PC-3 (cell line): ENCODE measurements around the gene WDR33. TPM values are rescaled to one million over a fixed set of nuclear protein-coding genes. Genes with fewer than 3 reads are reported as not detected.

ENCODE experiments used
- ATAC-seq: fragments of 200-7000 bp; cut with Tn5 transposase; 2 replicates; pipeline ENCODE4 v1.9.1; 2020; ENCODE audit warnings: mild to moderate bottlenecking, moderate library complexity
- BruUV-seq: library from RNA; stranded (reverse); fragments of 400-500 nt; replicated peaks from 2 replicates; lab custom pipeline; 2021; lab: Mats Ljungman, UMichigan
- CTCF ChIA-PET: fragments of 300-600 bp; sonication (Branson Sonifier 250); formaldehyde crosslinking; loops from one replicate; lab custom pipeline; 2022; ENCODE audit warnings: antibody characterized with exemption; lab: Charles Lee
- POLR2A ChIA-PET: fragments of 300-600 bp; sonication (Branson Sonifier 250); formaldehyde crosslinking; loops from one replicate; lab custom pipeline; 2022; ENCODE audit warnings: antibody characterized with exemption; ENCODE audit not compliant: unreplicated experiment; lab: Charles Lee
- DNase-seq: peaks from one replicate; pipeline ENCODE4 v3.0.0-alpha.2; 2015
- H2AFZ ChIP-seq: fragments of 300-600 bp; sonication (generic); 2 replicates; pipeline ENCODE4 v1.6.0; 2016; ENCODE audit warnings: antibody characterized with exemption, low read length
- H3F3A ChIP-seq: fragments of 300-600 bp; sonication (generic); one replicate; pipeline ENCODE4 v1.6.0; 2017; ENCODE audit warnings: antibody characterized with exemption, low read length, control low read depth, mild to moderate bottlenecking; ENCODE audit not compliant: unreplicated experiment
- H3K27ac ChIP-seq: fragments of 300-600 bp; sonication (generic); 2 replicates; pipeline ENCODE4 v1.5.1; 2016; ENCODE audit warnings: mild to moderate bottlenecking, low read length
- H3K27me3 ChIP-seq: fragments of 300-600 bp; sonication (generic); 2 replicates; pipeline ENCODE4 v1.6.1; 2016; ENCODE audit warnings: low read length, mixed read lengths
- H3K36me3 ChIP-seq: fragments of 300-600 bp; sonication (generic); 2 replicates; pipeline ENCODE4 v1.6.1; 2016; ENCODE audit warnings: low read depth, mixed run types, low read length, mixed read lengths
- H3K4me1 ChIP-seq: fragments of 300-600 bp; sonication (generic); 2 replicates; pipeline ENCODE4 v1.5.1; 2016; ENCODE audit warnings: low read length; ENCODE audit not compliant: insufficient read depth
- H3K4me2 ChIP-seq: fragments of 300-600 bp; sonication (generic); 2 replicates; pipeline ENCODE4 v1.6.0; 2016; ENCODE audit warnings: low read length
- H3K4me3 ChIP-seq: fragments of 300-600 bp; sonication (generic); 2 replicates; pipeline ENCODE4 v1.5.1; 2016; ENCODE audit warnings: mild to moderate bottlenecking, low read length, mixed read lengths
- H3K79me2 ChIP-seq: fragments of 300-600 bp; sonication (generic); 2 replicates; pipeline ENCODE4 v1.6.1; 2017; ENCODE audit warnings: low read length, mixed read lengths
- H3K9ac ChIP-seq: fragments of 300-600 bp; sonication (generic); 2 replicates; pipeline ENCODE4 v1.6.0; 2016; ENCODE audit warnings: mild to moderate bottlenecking, low read length
- H3K9me2 ChIP-seq: fragments of 300-600 bp; sonication (generic); replicated peaks from 2 replicates; pipeline ENCODE4 v1.6.1; 2016; ENCODE audit warnings: mixed run types, low read length, mixed read lengths
- H3K9me3 ChIP-seq: fragments of 300-600 bp; sonication (generic); 2 replicates; pipeline ENCODE4 v1.6.1; 2016; ENCODE audit warnings: low read length, mixed read lengths
- H4K20me1 ChIP-seq: fragments of 300-600 bp; sonication (generic); 2 replicates; pipeline ENCODE4 v1.6.1; 2016; ENCODE audit warnings: low read length, mixed read lengths
- CTCF ChIP-seq: fragments of 300-600 bp; sonication (generic); conservative IDR thresholded peaks from 2 replicates; pipeline ENCODE4 v1.5.1; 2017; ENCODE audit warnings: antibody characterized with exemption, low read depth, mild to moderate bottlenecking, low read length
- EZH2 ChIP-seq: fragments of 300-600 bp; sonication (generic); IDR thresholded peaks from one replicate; pipeline ENCODE4 v1.6.1; 2017; ENCODE audit warnings: antibody characterized with exemption, mild to moderate bottlenecking, low read length; ENCODE audit not compliant: unreplicated experiment
- EZH2phosphoT487 ChIP-seq: fragments of 300-600 bp; sonication (generic); IDR thresholded peaks from 2 replicates; pipeline ENCODE4 v1.6.1; 2018; ENCODE audit warnings: mild to moderate bottlenecking, antibody characterized with exemption, low read length, borderline replicate concordance
- intact Hi-C: fragments of 100-400 bp; cut with micrococcal nuclease; formaldehyde crosslinking; loops from 2 replicates; pipeline ENCODE4 v1.9.0; 2023
- total RNA-seq: library from RNA; depleted of rRNA; stranded (reverse); fragments of >200 nt; gene quantifications from 2 replicates; pipeline ENCODE4 v1.2.3, GENCODE V29; 2014

WDR33 gene
- total RNA-seq, 1 experiment from 2014 or later: 31.7 TPM

- no peak for TF ChIP-seq EZH2
- no peak for TF ChIP-seq CTCF
- TF ChIP-seq EZH2phosphoT487: no peak
- H3K79me2 ChIP-seq: no peaks in the 10 kb centered on the region
- ChIA-PET CTCF (no interaction called here), POLR2A (no interaction called here)
- H3K36me3 ChIP-seq: no peaks in the 10 kb centered on the region
- H3F3A ChIP-seq: no peaks in the 10 kb centered on the region
- BruUV-seq: no TSS peak
- H4K20me1 ChIP-seq: no peaks in the 10 kb centered on the region
- no peaks in the 10 kb centered on the region for H3K27me3 ChIP-seq
- peaks cover 5% of the 10 kb centered on the region; the same call in 1 of the 2 replicates for H3K4me1 ChIP-seq
- no peaks in the 10 kb centered on the region for H3K9me2 ChIP-seq
- no peak overlapping the region for H3K9ac ChIP-seq
- intact Hi-C loops: no loop called here
- H3K9me3 ChIP-seq: no peaks in the 10 kb centered on the region
- no peak overlapping the region for H3K4me3 ChIP-seq
- no peak overlapping the region for H3K27ac ChIP-seq
- DNase-seq (no peak), ATAC-seq (no peak)
- no peak overlapping the region for H2AFZ ChIP-seq
- H3K4me2 ChIP-seq: no peak overlapping the region
Observed at GRCh38 chr2:127678531-127678930, 132.4 kb downstream of the WDR33 start.

GRCh38 chr2:127676906-127677305 is 134.1 kb downstream of the WDR33 start:
- H3K9ac ChIP-seq: no peak overlapping the region
- TF ChIP-seq CTCF (no peak), EZH2phosphoT487 (no peak), EZH2 (no peak)
- H3K79me2 ChIP-seq: no peaks in the 10 kb centered on the region
- H2AFZ ChIP-seq: no peak overlapping the region
- no peak for DNase-seq
- H3K4me1 ChIP-seq: peaks cover 5% of the 10 kb centered on the region; the same call in 1 of the 2 replicates
- no peaks in the 10 kb centered on the region for H3F3A ChIP-seq
- POLR2A ChIA-PET: no interaction called here
- no TSS peak for BruUV-seq
- intact Hi-C loops: no loop called here
- H4K20me1 ChIP-seq: no peaks in the 10 kb centered on the region
- H3K27me3 ChIP-seq: no peaks in the 10 kb centered on the region
- no peaks in the 10 kb centered on the region for H3K9me3 ChIP-seq
- CTCF ChIA-PET: interaction anchor here (2.2 kb wide), 1 partner anchor 86 kb away, joined by 19 read pairs; no protein-coding TSS in a partner anchor
- H3K9me2 ChIP-seq: no peaks in the 10 kb centered on the region
- no peak overlapping the region for H3K4me2 ChIP-seq
- H3K36me3 ChIP-seq: no peaks in the 10 kb centered on the region
- no peak for ATAC-seq
- H3K4me3 ChIP-seq: no peak overlapping the region
- no peak overlapping the region for H3K27ac ChIP-seq
